ENCODE results near the gene BICD2.
A peak's percentile ranks its signal among the peaks of the same experiment; 100 is the strongest.

Gene BICD2

DNA sequence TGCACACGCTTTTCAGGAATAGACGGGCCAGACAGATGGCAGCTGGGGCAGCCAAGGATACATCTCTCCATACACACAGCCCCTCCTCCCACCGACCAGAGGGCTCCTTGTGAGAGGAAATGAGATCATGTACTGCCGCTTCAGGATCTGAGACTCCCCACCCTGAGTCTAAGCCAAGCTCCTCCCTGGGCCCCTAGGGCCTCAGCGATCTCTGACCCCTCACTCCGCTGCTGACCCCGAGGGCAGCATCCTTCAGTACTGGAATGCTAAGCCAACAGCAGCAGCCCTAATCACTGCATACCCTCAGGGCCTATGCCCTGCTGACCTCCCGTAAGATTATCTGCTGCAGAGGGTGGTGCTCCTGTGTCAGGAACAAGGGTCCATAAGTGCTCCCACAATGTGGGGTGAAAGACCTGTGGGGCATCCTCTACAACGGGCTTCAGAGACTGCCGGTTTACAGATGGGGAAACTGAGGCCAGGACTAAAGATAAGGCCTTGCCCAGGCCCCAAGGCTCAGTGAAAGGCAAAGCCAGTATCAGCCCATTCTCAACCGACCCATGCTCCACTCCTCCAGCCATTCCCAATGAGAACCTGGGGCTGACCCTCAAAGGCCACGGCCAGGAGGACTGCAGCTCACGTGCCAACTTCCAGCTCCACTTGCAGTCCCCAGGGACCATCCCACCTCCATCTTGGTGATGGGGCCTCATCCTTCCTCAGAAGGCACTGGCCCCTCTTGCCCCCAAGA is 37.5 kb downstream of the BICD2 start:
- H3K9me3 ChIP-seq, result no peaks in the 10 kb centered on the region
- TF ChIP-seq, protein P1, sequence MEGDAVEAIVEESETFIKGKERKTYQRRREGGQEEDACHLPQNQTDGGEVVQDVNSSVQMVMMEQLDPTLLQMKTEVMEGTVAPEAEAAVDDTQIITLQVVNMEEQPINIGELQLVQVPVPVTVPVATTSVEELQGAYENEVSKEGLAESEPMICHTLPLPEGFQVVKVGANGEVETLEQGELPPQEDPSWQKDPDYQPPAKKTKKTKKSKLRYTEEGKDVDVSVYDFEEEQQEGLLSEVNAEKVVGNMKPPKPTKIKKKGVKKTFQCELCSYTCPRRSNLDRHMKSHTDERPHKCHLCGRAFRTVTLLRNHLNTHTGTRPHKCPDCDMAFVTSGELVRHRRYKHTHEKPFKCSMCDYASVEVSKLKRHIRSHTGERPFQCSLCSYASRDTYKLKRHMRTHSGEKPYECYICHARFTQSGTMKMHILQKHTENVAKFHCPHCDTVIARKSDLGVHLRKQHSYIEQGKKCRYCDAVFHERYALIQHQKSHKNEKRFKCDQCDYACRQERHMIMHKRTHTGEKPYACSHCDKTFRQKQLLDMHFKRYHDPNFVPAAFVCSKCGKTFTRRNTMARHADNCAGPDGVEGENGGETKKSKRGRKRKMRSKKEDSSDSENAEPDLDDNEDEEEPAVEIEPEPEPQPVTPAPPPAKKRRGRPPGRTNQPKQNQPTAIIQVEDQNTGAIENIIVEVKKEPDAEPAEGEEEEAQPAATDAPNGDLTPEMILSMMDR (IDR thresholded peaks at IDR 0.05), result no peak
- H3K36me3 ChIP-seq, result peaks cover 66% of the 10 kb centered on the region
- peaks cover 16 to 23% of the 10 kb centered on the region in 2 experiments for H3K4me1 ChIP-seq (ENCODE audit: control insufficient read depth in 1 of 2, insufficient read depth in 1 of 2, low read depth in 1 of 2, low read length in 1 of 2)
- H3K27ac ChIP-seq, result peak overlapping the region; percentile 10
- no peaks in the 10 kb centered on the region for H3K27me3 ChIP-seq
- no peak overlapping the region for H3K4me3 ChIP-seq (ENCODE audit: low read depth in 1 of 2, low read length in 1 of 2)

DNA sequence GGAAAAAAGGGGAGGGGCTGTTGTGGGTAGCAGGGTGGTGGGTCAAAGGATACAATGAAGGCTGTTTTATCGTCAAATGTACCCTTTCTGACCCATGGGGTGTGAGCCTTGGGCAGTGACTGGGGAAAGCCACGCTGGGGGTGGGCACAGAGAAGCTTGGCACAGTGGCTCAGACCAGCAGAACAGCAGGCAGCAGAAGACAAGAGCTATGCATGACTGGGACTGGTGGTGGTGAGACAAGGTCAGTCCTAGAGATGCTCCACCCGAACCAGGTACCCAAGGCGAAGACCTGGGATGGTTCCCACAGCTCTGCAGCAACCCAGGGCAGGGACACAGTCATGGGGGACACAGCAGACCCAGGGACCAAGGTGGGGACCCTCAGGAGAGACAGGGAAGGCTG is 38.3 kb downstream of the BICD2 start:
- Histone ChIP-seq H3K27ac (peak overlapping the region; percentile 10), H3K4me3 (ENCODE audit: low read depth in 1 of 2, low read length in 1 of 2) (no peak overlapping the region), H3K4me1 (ENCODE audit: control insufficient read depth in 1 of 2, insufficient read depth in 1 of 2, low read depth in 1 of 2, low read length in 1 of 2) (peaks cover 24 to 31% of the 10 kb centered on the region in 2 experiments), H3K27me3 (no peaks in the 10 kb centered on the region), H3K36me3 (peaks cover 74% of the 10 kb centered on the region), H3K9me3 (no peaks in the 10 kb centered on the region)
- TF ChIP-seq, protein P1 (IDR thresholded peaks at IDR 0.05), result no peak

DNA sequence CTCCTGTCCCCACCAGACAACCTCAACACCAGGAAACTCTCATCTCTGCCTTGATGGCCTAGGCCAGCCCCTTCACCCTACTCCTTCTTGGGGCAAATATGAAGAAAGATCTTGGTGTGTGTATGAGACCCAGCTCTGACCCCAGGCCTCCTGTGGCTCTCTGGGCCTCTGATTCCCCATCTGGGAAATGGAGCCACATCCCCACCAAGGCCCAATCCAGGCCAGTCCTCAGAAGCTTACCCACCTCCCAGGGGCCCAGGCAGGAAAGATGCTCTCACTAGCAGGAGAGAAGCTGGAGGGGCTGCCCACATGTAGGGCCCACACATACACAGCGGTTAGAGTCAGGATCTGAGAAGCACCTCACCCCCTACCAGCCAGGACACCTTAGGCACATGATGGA is 38.9 kb downstream of the BICD2 start:
- TF ChIP-seq, protein P1 (IDR thresholded peaks at IDR 0.05), result no peak
- H3K27me3 ChIP-seq, result no peaks in the 10 kb centered on the region
- no peaks in the 10 kb centered on the region for H3K9me3 ChIP-seq
- H3K4me3 ChIP-seq (ENCODE audit: low read depth in 1 of 2, low read length in 1 of 2), result no peak overlapping the region
- peaks cover 30 to 37% of the 10 kb centered on the region in 2 experiments for H3K4me1 ChIP-seq (ENCODE audit: control insufficient read depth in 1 of 2, insufficient read depth in 1 of 2, low read depth in 1 of 2, low read length in 1 of 2)
- no peak overlapping the region for H3K27ac ChIP-seq
- peaks cover 80% of the 10 kb centered on the region for H3K36me3 ChIP-seq

DNA sequence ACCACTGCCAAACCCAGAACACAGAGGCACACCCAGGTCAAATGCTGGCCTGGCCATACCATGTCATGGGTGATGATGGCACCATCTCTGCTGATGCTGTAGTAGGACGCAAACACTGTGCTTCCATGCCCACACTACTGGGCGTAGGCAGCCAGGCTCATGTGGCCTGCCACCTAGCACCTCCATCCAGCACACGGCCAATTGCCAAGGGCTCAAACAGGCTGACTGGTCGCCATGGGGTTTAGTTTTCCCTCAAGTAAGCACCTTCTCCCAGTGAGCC is 39.4 kb downstream of the BICD2 start:
- Histone ChIP-seq H3K4me3 (ENCODE audit: low read depth in 1 of 2, low read length in 1 of 2) (no peak overlapping the region), H3K27ac (no peak overlapping the region), H3K9me3 (no peaks in the 10 kb centered on the region), H3K36me3 (peaks cover 85% of the 10 kb centered on the region), H3K27me3 (no peaks in the 10 kb centered on the region), H3K4me1 (ENCODE audit: control insufficient read depth in 1 of 2, insufficient read depth in 1 of 2, low read depth in 1 of 2, low read length in 1 of 2) (peaks cover 34 to 41% of the 10 kb centered on the region in 2 experiments)
- TF ChIP-seq, protein P1 (IDR thresholded peaks at IDR 0.05), result no peak

DNA sequence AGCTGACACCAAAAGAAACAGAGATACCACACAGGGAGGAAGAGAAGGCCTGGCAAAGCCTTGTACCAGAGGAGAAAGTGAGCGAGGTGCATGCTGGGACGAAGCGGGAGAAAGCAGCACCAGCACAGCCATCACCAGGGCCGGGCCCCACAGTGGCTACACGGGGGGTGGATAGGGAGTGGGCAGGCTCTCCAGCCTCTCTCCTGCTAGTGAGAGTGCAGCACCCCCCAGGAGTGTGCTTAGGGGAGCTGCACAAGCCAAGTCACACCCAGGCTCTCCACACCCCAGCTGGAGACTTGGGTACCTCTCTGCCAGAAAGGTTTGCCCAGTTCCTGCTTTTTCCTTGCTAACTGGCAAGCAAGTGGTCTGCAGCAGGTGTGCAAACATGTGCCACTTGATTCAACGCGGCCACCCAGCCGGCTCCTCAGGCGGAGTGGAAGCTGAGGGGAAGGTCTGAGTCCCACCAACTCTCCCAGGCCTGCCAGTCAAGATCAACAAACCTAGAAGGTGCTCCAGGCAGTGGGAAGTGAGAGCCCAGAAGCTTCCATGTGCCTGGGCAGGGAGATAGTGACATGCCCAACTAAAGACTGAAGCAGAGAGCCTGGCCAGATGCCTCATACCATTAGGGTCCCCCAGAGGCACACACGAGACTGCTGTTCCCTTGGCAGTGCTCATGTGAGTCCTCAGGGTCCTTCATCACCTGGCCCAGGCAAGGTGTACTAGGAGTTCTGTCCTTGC is 39.9 kb downstream of the BICD2 start:
- TF ChIP-seq, protein P1 (IDR thresholded peaks at IDR 0.05), result no peak
- Histone ChIP-seq H3K9me3 (no peaks in the 10 kb centered on the region), H3K36me3 (peaks cover 91% of the 10 kb centered on the region), H3K4me1 (ENCODE audit: control insufficient read depth in 1 of 2, insufficient read depth in 1 of 2, low read depth in 1 of 2, low read length in 1 of 2) (peaks cover 34 to 38% of the 10 kb centered on the region in 2 experiments), H3K4me3 (ENCODE audit: low read depth in 1 of 2, low read length in 1 of 2) (no peak overlapping the region), H3K27me3 (no peaks in the 10 kb centered on the region), H3K27ac (no peak overlapping the region)
